ENCODE data around the gene KCNJ18. TPM values are rescaled to one million over a fixed set of nuclear protein-coding genes. Genes with fewer than 3 reads are reported as not detected.

The KCNJ18 gene
- total RNA-seq, 1 experiment from 2014 or later, result not detected

- Histone ChIP-seq H4K20me1 (ENCODE audit: control insufficient read depth, insufficient read depth, insufficient read length) (no peaks in the 10 kb centered on the region), H3K23ac (ENCODE audit: insufficient read length, low read depth, low read length) (no peak overlapping the region), H2BK12ac (ENCODE audit: insufficient read length, low read depth, low read length) (no peak overlapping the region), H3K27me3 (ENCODE audit: insufficient read depth, low read length) (no peaks in the 10 kb centered on the region), H3K4me2 (ENCODE audit: insufficient read depth, insufficient read length, low read length) (no peak overlapping the region), H3K79me2 (ENCODE audit: insufficient read depth, low read length) (no peaks in the 10 kb centered on the region), H2BK120ac (ENCODE audit: low read depth, low read length, poor library complexity, severe bottlenecking) (no peak overlapping the region), H3T11ph (ENCODE audit: low read length) (no peak overlapping the region), H3K9me3 (ENCODE audit: control insufficient read depth, low read depth, low read length) (peaks cover 56% of the 10 kb centered on the region), H2BK5ac (ENCODE audit: insufficient read length, low read length) (no peak overlapping the region), H2AK5ac (ENCODE audit: insufficient read length, low read length) (no peak overlapping the region), H3K79me1 (ENCODE audit: insufficient read depth, low read depth, low read length, poor library complexity, severe bottlenecking) (no peaks in the 10 kb centered on the region), H2AFZ (ENCODE audit: low read length) (no peak overlapping the region), H3K4ac (ENCODE audit: low read depth, low read length) (no peak overlapping the region), H2BK20ac (ENCODE audit: low read depth, low read length, poor library complexity, severe bottlenecking) (no peak overlapping the region), H3K14ac (ENCODE audit: insufficient read depth, low read length) (no peak overlapping the region), H3K4me1 (ENCODE audit: insufficient read depth, low read length) (no peaks in the 10 kb centered on the region), H4K8ac (replicated peaks; ENCODE audit: insufficient read length, low read depth, low read length) (no peak overlapping the region), H3K23me2 (ENCODE audit: insufficient read length, low read depth, low read length, poor library complexity, severe bottlenecking) (no peaks in the 10 kb centered on the region), H4K5ac (ENCODE audit: insufficient read length, low read depth, low read length) (no peak overlapping the region), H3K27ac (ENCODE audit: insufficient read length, low read depth, low read length) (no peak overlapping the region), H2BK15ac (ENCODE audit: low read depth, low read length) (no peak overlapping the region), H3K18ac (ENCODE audit: insufficient read length, low read depth, low read length) (no peak overlapping the region), H3K9ac (ENCODE audit: extremely low read depth, insufficient read length, low read length) (no peak overlapping the region), H4K91ac (ENCODE audit: insufficient read length, low read depth, low read length) (no peak overlapping the region), H3K56ac (ENCODE audit: insufficient read length, low read depth, low read length) (no peak overlapping the region)
- peaks cover 81 to 87% of the 10 kb centered on the region in 2 experiments for H3K9me3 Mint-ChIP-seq
- peaks cover 8% of the 10 kb centered on the region for H3K27me3 Mint-ChIP-seq (ENCODE audit: low read depth)
- H3K36me3 Mint-ChIP-seq (ENCODE audit: insufficient read depth in 1 of 3, low read depth in 3 of 3), result peaks cover 33 to 46% (median 33%) of the 10 kb centered on the region in 3 experiments
- TF ChIP-seq CTCF (conservative IDR thresholded peaks at IDR 0.05), result no peak
- no CpG with 5 or more reads among the region's 62 CpGs for WGBS (ENCODE audit: extremely low coverage, insufficient read length, low lambda C conversion rate)
- no peaks in the 10 kb centered on the region for H3K4me1 Mint-ChIP-seq
- no peak overlapping the region for H3K27ac Mint-ChIP-seq
- no peak for DNase-seq
- no peak overlapping the region for H3K4me3 Mint-ChIP-seq
Observed at GRCh38 chr17:21679256-21680146, 12.8 kb upstream of the KCNJ18 start.
